ENCODE data around the gene BOLA3.

BOLA3 gene

GRCh38 chr2:74101574-74102300 is 46.0 kb downstream of the BOLA3 start:
- DNase-seq (ENCODE audit: low read depth) = no peak
- TF ChIP-seq MAX (IDR thresholded peaks at IDR 0.05; ENCODE audit: low read depth, low read length) (no peak), CTCF (IDR thresholded peaks at IDR 0.05; ENCODE audit: low read depth, low read length) (no peak), POLR2A (IDR thresholded peaks at IDR 0.05; ENCODE audit: extremely low read depth, insufficient read length) (no peak), MYC (IDR thresholded peaks at IDR 0.05; ENCODE audit: low read depth, low read length) (no peak)

DNA sequence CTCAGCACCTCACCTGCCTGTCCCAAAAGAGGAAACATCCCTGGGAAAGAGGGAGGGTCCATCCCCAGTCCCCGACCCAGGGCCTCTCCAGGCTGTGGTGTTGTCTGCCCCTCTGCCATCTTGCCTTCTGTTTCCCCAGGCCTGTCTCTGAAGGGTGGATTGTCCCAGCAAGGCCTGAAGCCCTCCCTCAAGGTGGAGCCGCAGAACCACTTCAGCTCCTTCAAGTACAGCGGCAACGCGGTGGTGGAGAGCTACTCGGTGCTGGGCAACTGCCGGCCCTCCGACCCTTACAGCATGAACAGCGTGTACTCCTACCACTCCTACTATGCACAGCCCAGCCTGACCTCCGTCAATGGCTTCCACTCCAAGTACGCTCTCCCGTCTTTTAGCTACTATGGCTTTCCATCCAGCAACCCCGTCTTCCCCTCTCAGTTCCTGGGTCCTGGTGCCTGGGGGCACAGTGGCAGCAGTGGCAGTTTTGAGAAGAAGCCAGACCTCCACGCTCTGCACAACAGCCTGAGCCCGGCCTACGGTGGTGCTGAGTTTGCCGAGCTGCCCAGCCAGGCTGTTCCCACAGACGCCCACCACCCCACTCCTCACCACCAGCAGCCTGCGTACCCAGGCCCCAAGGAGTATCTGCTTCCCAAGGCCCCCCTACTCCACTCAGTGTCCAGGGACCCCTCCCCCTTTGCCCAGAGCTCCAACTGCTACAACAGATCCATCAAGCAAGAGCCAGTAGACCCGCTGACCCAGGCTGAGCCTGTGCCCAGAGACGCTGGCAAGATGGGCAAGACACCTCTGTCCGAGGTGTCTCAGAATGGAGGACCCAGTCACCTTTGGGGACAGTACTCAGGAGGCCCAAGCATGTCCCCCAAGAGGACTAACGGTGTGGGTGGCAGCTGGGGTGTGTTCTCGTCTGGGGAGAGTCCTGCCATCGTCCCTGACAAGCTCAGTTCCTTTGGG is 47.2 kb downstream of the BOLA3 start:
- TF ChIP-seq MYC (IDR thresholded peaks at IDR 0.05; ENCODE audit: low read depth, low read length) (no peak), MAX (IDR thresholded peaks at IDR 0.05; ENCODE audit: low read depth, low read length) (no peak)
- no peak for DNase-seq (ENCODE audit: low read depth)
- H3K4me3 ChIP-seq (ENCODE audit: low read depth, low read length) = no peak overlapping the region

More at GRCh38 chr2:74101574-74102300, 46.0 kb downstream of the BOLA3 start:
- no peak overlapping the region for H3K4me3 ChIP-seq (ENCODE audit: low read depth, low read length)

- no peak overlapping the region for H3K4me3 ChIP-seq (ENCODE audit: low read depth, low read length)
- no peak for DNase-seq (ENCODE audit: low read depth)
Observed at GRCh38 chr2:74099835-74100234, 47.9 kb downstream of the BOLA3 start.

DNA sequence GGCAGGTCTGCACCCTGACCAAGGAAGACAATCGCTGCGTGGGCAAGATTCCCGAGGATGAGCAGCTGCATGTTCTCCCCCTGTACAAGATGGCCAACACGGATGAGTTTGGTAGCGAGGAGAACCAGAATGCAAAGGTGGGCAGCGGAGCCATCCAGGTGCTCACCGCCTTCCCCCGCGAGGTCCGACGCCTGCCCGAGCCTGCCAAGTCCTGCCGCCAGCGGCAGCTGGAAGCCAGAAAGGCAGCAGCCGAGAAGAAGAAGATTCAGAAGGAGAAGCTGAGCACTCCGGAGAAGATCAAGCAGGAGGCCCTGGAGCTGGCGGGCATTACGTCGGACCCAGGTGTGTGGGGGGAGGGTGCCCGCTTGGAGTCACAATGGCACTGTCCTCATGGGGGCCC is 48.4 kb downstream of the BOLA3 start:
- no peak for TF ChIP-seq CTCF (IDR thresholded peaks at IDR 0.05; ENCODE audit: low read depth, low read length)
- TF ChIP-seq POLR2A (IDR thresholded peaks at IDR 0.05; ENCODE audit: extremely low read depth, insufficient read length) = no peak
- TF ChIP-seq MAX (IDR thresholded peaks at IDR 0.05; ENCODE audit: low read depth, low read length) = no peak
- TF ChIP-seq MYC (IDR thresholded peaks at IDR 0.05; ENCODE audit: low read depth, low read length) = no peak
- no peak overlapping the region for H3K4me3 ChIP-seq (ENCODE audit: low read depth, low read length)
- DNase-seq (ENCODE audit: low read depth) = no peak

More at GRCh38 chr2:74099835-74100234, 47.9 kb downstream of the BOLA3 start:
- no peak for TF ChIP-seq POLR2A (IDR thresholded peaks at IDR 0.05; ENCODE audit: extremely low read depth, insufficient read length)
- TF ChIP-seq MYC (IDR thresholded peaks at IDR 0.05; ENCODE audit: low read depth, low read length) = no peak
- TF ChIP-seq CTCF (IDR thresholded peaks at IDR 0.05; ENCODE audit: low read depth, low read length) = no peak
- TF ChIP-seq MAX (IDR thresholded peaks at IDR 0.05; ENCODE audit: low read depth, low read length) = no peak

DNA sequence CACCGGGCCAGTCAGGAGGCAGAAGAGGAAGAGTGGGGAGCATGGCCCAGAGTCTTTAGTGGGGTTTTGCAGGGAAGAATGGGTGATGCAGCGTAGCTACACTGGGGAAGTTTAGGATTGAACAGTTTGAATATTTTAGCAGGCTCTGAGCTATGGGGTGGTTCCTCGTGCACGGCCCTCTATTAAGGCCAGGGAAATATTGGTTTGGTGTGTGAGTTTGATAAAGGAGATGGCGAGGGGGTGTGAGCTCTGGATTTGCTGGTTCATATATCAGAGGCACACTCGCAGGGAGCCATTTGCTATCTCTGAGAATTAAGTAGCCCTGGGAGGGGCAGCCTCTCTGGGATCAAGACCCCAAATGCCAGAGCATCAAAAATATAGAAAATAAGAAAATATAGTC is 50.1 kb downstream of the BOLA3 start:
- TF ChIP-seq MYC (IDR thresholded peaks at IDR 0.05; ENCODE audit: low read depth, low read length) = no peak
- no peak for TF ChIP-seq CTCF (IDR thresholded peaks at IDR 0.05; ENCODE audit: low read depth, low read length)
- TF ChIP-seq POLR2A (IDR thresholded peaks at IDR 0.05; ENCODE audit: extremely low read depth, insufficient read length) = no peak
- no peak for TF ChIP-seq MAX (IDR thresholded peaks at IDR 0.05; ENCODE audit: low read depth, low read length)
- DNase-seq (ENCODE audit: low read depth) = no peak
- H3K4me3 ChIP-seq (ENCODE audit: low read depth, low read length) = no peak overlapping the region

Data from NB4 (cell line).